Smooth muscle cell (in vitro differentiated cells): ENCODE data around the gene TBCD. TPM values are rescaled to one million over a fixed set of nuclear protein-coding genes. Genes with fewer than 3 reads are reported as not detected.

Experiments used
- DNase-seq: peaks from one replicate; lab custom pipeline; 2025; ENCODE audit not compliant: unreplicated experiment; lab: John Stamatoyannopoulos, UW
- H2AFZ ChIP-seq: fragments of 200-600 bp; sonication (generic); 2 replicates; pipeline ENCODE4 v1.6.0; 2016; ENCODE audit warnings: antibody characterized with exemption, low read depth, mild to moderate bottlenecking
- H3F3A ChIP-seq: fragments of 200-600 bp; sonication (generic); 2 replicates; pipeline ENCODE4 v1.6.0; 2017; ENCODE audit warnings: antibody characterized with exemption, low read depth
- H3K27ac ChIP-seq: fragments of 200-600 bp; sonication (generic); 2 replicates; pipeline ENCODE4 v1.5.1; 2016; ENCODE audit warnings: low read depth, mild to moderate bottlenecking
- H3K27me3 ChIP-seq: fragments of 200-600 bp; sonication (generic); 2 replicates; pipeline ENCODE4 v1.6.1; 2016; ENCODE audit warnings: low read depth, mild to moderate bottlenecking
- H3K36me3 ChIP-seq: fragments of 200-600 bp; sonication (generic); 2 replicates; pipeline ENCODE4 v1.5.1; 2016; ENCODE audit warnings: low read depth
- H3K4me1 ChIP-seq: fragments of 200-600 bp; sonication (generic); 2 replicates; pipeline ENCODE4 v1.5.1; 2016; ENCODE audit warnings: low read depth
- H3K4me2 ChIP-seq: fragments of 200-600 bp; sonication (generic); 2 replicates; pipeline ENCODE4 v1.6.0; 2016; ENCODE audit warnings: mild to moderate bottlenecking
- H3K4me3 ChIP-seq: fragments of 200-600 bp; sonication (generic); 2 replicates; pipeline ENCODE4 v1.5.1; 2016; ENCODE audit warnings: mild to moderate bottlenecking
- H3K79me2 ChIP-seq: fragments of 200-600 bp; sonication (generic); 2 replicates; pipeline ENCODE4 v1.6.0; 2016; ENCODE audit warnings: low read depth, mild to moderate bottlenecking
- H3K9ac ChIP-seq: fragments of 200-600 bp; sonication (generic); 2 replicates; pipeline ENCODE4 v1.6.0; 2016; ENCODE audit warnings: low read depth
- H3K9me3 ChIP-seq: fragments of 200-600 bp; sonication (generic); replicated peaks from 2 replicates; pipeline ENCODE4 v1.5.1; 2016; ENCODE audit warnings: low read depth
- H4K20me1 ChIP-seq: fragments of 200-600 bp; sonication (generic); 2 replicates; pipeline ENCODE4 v1.6.0; 2016; ENCODE audit warnings: low read depth
- WGBS: methylation state at CpG from one replicate; pipeline ENCODE4 v1.1.7; 2016; ENCODE audit warnings: low lambda C conversion rate; 5-methylcytosine and 5-hydroxymethylcytosine counted together
- polyA plus RNA-seq: library from polyadenylated mRNA; unstranded; fragments of >200 nt; fragmentation: Nextera tagmentation; extraction: Ambion mirVana; gene quantifications from 2 replicates; pipeline ENCODE4 v1.2.1, GENCODE V29; 2016
- total RNA-seq: library from RNA; depleted of rRNA; stranded (reverse); fragments of >200 nt; gene quantifications from 2 replicates; pipeline ENCODE4 v1.2.3, GENCODE V29; 2014
- TF ChIP-seq, protein P1 (sequence below): fragments of 200-600 bp; sonication (generic); IDR thresholded peaks from 2 replicates; pipeline ENCODE4 v1.5.1; 2017; ENCODE audit warnings: borderline replicate concordance, mild to moderate bottlenecking, antibody characterized with exemption; ENCODE audit not compliant: insufficient read depth, poor library complexity, severe bottlenecking

The TBCD gene
- total and polyA plus RNA-seq, 2 experiments from 2014 or later, result 29.1 to 38.8 TPM

DNA sequence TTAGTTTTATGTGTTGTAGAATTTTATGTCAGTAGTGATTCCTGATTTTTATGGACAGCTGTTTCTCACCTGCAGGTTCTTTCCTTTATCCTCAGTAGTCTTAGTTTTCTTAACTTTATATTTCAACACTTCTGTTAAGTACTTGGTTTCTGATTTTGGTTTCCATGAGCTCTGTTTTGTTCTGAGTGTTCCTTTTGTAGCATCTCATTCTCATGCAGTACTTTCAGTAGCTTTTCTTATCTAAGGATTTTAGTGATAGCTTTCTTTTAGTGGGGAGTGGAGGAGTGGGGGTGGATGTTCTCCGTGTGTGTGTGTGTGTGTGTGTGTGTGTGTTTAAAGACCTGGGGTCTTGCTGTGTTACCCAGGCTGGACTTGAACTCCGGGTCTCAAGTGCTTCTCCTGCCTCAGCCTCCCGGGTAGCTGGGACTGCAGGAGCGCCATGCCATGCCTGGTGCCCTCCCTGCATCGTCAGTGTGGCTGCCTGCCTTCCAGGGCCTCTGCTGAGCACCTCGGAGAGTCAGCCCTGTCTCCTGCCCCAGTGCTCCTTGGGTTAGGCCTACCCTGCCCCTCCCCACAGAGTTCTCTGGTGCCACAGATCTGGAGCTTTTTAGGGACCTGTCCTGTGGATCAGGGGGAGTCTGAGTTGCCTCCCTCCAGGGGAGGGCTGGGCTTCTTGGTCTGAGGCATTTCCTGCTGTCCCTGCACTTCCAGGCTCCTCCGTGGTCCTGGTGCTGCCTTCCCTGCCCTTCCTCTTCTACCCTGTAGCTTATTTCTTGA, 92.2 kb downstream of the TBCD start:
- Histone ChIP-seq H3K27ac (no peak overlapping the region), H3K4me2 (no peak overlapping the region), H3F3A (no peaks in the 10 kb centered on the region), H3K4me1 (peaks cover 12% of the 10 kb centered on the region), H2AFZ (no peak overlapping the region), H3K27me3 (no peaks in the 10 kb centered on the region), H3K9ac (no peak overlapping the region), H3K36me3 (no peaks in the 10 kb centered on the region), H3K9me3 (no peaks in the 10 kb centered on the region), H4K20me1 (no peaks in the 10 kb centered on the region), H3K4me3 (no peak overlapping the region), H3K79me2 (no peaks in the 10 kb centered on the region)
- DNase-seq, result no peak
- WGBS, result 62% methylated on average over 7 of the region's 7 CpGs
- TF ChIP-seq, protein P1, sequence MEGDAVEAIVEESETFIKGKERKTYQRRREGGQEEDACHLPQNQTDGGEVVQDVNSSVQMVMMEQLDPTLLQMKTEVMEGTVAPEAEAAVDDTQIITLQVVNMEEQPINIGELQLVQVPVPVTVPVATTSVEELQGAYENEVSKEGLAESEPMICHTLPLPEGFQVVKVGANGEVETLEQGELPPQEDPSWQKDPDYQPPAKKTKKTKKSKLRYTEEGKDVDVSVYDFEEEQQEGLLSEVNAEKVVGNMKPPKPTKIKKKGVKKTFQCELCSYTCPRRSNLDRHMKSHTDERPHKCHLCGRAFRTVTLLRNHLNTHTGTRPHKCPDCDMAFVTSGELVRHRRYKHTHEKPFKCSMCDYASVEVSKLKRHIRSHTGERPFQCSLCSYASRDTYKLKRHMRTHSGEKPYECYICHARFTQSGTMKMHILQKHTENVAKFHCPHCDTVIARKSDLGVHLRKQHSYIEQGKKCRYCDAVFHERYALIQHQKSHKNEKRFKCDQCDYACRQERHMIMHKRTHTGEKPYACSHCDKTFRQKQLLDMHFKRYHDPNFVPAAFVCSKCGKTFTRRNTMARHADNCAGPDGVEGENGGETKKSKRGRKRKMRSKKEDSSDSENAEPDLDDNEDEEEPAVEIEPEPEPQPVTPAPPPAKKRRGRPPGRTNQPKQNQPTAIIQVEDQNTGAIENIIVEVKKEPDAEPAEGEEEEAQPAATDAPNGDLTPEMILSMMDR, result no peak

DNA sequence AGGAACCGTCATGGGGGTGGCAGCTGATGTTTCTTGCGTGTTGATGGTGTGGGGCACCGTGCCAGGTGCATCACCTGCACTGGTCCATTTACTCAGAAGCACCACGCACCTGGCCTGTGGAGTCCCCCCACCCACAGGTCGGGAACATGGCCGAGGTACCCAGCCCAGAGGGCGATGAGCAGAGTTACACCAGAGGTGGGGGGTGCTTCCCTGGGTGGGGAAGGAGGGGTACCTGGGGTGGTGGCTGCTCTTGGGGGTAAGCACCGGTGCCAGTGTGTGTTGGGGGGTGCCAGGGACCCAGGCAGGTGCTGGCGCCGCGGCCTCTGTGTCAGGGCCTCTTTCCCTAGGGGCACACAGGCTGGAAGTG, 92.9 kb downstream of the TBCD start:
- Histone ChIP-seq H3K4me1 (peaks cover 7% of the 10 kb centered on the region), H3K4me3 (no peak overlapping the region), H3K4me2 (no peak overlapping the region), H3K27ac (no peak overlapping the region), H3K27me3 (no peaks in the 10 kb centered on the region), H3F3A (no peaks in the 10 kb centered on the region), H2AFZ (no peak overlapping the region), H3K9me3 (no peaks in the 10 kb centered on the region), H3K36me3 (no peaks in the 10 kb centered on the region), H4K20me1 (no peaks in the 10 kb centered on the region), H3K9ac (no peak overlapping the region), H3K79me2 (no peaks in the 10 kb centered on the region)
- 97% methylated on average over 10 of the region's 11 CpGs for WGBS
- no peak for DNase-seq
- TF ChIP-seq, protein P1, result no peak

DNA sequence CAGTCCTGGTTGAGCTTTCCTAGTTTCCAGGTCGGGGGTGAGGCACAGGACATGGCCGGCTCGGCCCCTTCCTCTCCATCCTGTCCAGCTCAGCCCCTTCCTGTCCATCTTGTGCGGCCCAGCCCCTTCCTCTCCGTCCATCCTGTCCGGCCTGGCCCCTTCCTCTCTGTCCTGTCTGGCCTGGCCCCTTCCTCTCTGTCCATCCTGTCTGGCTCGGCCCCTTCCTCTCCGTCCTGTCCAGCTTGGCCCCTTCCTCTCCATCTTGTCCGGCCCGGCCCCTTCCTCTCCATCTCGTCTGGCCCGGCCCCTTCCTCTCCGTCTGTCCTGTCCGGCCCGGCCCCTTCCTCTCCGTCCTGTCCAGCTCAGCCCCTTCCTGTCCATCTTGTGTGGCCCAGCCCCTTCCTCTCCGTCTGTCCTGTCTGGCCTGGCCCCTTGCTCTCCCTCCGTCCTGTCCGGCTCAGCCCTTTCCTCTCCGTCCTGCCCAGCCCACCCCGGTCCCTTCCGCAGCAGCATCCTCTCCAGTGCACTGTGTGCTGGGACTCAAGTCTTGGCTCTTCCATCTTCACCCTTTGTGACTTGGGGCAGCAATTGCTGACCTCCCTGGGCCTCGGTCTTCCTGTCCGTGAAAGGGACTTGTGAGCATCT, 93.4 kb downstream of the TBCD start:
- WGBS, result 90% methylated on average over 20 of the region's 24 CpGs
- no peak overlapping the region for H3K27ac ChIP-seq
- TF ChIP-seq, protein P1, result no peak
- DNase-seq, result no peak
- peaks cover 3% of the 10 kb centered on the region for H3K4me1 ChIP-seq
- no peaks in the 10 kb centered on the region for H3K27me3 ChIP-seq
- no peaks in the 10 kb centered on the region for H4K20me1 ChIP-seq
- H3F3A ChIP-seq, result no peaks in the 10 kb centered on the region
- no peaks in the 10 kb centered on the region for H3K79me2 ChIP-seq
- H2AFZ ChIP-seq, result no peak overlapping the region
- no peak overlapping the region for H3K4me3 ChIP-seq
- no peak overlapping the region for H3K9ac ChIP-seq
- no peaks in the 10 kb centered on the region for H3K36me3 ChIP-seq
- no peaks in the 10 kb centered on the region for H3K9me3 ChIP-seq
- H3K4me2 ChIP-seq, result no peak overlapping the region
